B cell (primary cell): ENCODE data around the gene ZBTB37.

Experiments used
- EZH2 ChIP-seq: IDR thresholded peaks from 2 replicates; pipeline ENCODE4 v1.6.1; 2012; ENCODE audit warnings: borderline replicate concordance, low read depth, mild to moderate bottlenecking, moderate library complexity, low read length; ENCODE audit not compliant: insufficient read depth, poor library complexity, severe bottlenecking
- TF ChIP-seq, protein P1 (sequence below): fragments of 200-600 bp; IDR thresholded peaks from one replicate; pipeline ENCODE4 v1.8.0; 2022; ENCODE audit warnings: antibody characterized with exemption, mild to moderate bottlenecking

DNA sequence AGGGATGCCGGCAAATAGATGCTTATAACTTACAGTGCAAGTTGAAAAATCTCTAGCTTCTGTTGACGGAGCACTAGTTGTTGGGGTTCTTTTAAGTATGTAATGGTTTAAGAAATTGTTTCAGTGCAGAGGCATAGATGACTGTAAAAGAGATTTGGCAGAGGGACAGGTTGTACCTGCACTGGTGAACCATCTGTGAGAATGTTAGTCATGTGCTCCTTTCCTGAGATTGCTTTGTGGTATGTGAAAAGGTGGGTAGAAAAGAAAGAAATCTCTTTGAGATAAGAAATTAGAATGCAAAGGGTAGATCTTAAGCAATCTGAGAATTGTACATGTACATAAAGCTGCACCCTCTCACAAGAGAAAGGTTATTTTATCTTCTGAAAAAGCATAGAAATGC, 19.4 kb downstream of the ZBTB37 start:
- TF ChIP-seq, protein P1, sequence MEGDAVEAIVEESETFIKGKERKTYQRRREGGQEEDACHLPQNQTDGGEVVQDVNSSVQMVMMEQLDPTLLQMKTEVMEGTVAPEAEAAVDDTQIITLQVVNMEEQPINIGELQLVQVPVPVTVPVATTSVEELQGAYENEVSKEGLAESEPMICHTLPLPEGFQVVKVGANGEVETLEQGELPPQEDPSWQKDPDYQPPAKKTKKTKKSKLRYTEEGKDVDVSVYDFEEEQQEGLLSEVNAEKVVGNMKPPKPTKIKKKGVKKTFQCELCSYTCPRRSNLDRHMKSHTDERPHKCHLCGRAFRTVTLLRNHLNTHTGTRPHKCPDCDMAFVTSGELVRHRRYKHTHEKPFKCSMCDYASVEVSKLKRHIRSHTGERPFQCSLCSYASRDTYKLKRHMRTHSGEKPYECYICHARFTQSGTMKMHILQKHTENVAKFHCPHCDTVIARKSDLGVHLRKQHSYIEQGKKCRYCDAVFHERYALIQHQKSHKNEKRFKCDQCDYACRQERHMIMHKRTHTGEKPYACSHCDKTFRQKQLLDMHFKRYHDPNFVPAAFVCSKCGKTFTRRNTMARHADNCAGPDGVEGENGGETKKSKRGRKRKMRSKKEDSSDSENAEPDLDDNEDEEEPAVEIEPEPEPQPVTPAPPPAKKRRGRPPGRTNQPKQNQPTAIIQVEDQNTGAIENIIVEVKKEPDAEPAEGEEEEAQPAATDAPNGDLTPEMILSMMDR = no peak
- no peak for TF ChIP-seq EZH2
